Aorta (tissue), 5 donors: ENCODE results near the gene NDRG4. TPM values are rescaled to one million over a fixed set of nuclear protein-coding genes. Genes with fewer than 3 reads are reported as not detected.

Source experiments
- ATAC-seq: fragments of 200-7000 bp; cut with Tn5 transposase; one replicate; pipeline ENCODE4 v1.9.1; 2022; ENCODE audit warnings: moderate library complexity; ENCODE audit not compliant: low FRiP score
- DNase-seq, 2 donors: peaks; one replicate each; pipeline ENCODE4 v3.0.0-alpha.2; 2020
- H3K27ac ChIP-seq, 2 donors: one replicate each; pipeline ENCODE4 v1.5.1; 2013; ENCODE audit warnings: low read length in 2 of 2, mild to moderate bottlenecking in 2 of 2, moderate library complexity in 2 of 2, control low read depth in 1 of 2, inconsistent platforms in 1 of 2, low read depth in 1 of 2
- H3K27me3 ChIP-seq, 2 donors: one replicate each; pipeline ENCODE4 v1.6.1; 2013; ENCODE audit warnings: control low read depth in 1 of 2, low read length in 1 of 2, mild to moderate bottlenecking in 1 of 2, moderate library complexity in 1 of 2; ENCODE audit not compliant: insufficient read depth in 2 of 2, control insufficient read depth in 1 of 2
- H3K36me3 ChIP-seq, 2 donors: one replicate each; pipeline ENCODE4 v1.6.1; 2013; ENCODE audit warnings: control low read depth in 1 of 2, low read length in 1 of 2, mild to moderate bottlenecking in 1 of 2; ENCODE audit not compliant: insufficient read depth in 2 of 2, control insufficient read depth in 1 of 2
- H3K4me1 ChIP-seq, 2 donors: one replicate each; pipeline ENCODE4 v1.6.1; 2013; ENCODE audit warnings: low read length in 2 of 2, control low read depth in 1 of 2, mild to moderate bottlenecking in 1 of 2, moderate library complexity in 1 of 2; ENCODE audit not compliant: insufficient read depth in 2 of 2, control insufficient read depth in 1 of 2
- H3K4me3 ChIP-seq, 2 donors: one replicate each; pipeline ENCODE4 v1.5.1; 2013; ENCODE audit warnings: low read length in 2 of 2, control low read depth in 1 of 2, mild to moderate bottlenecking in 1 of 2
- H3K9me3 ChIP-seq: one replicate; pipeline ENCODE4 v1.6.1; 2013; ENCODE audit warnings: mild to moderate bottlenecking, low read length; ENCODE audit not compliant: control insufficient read depth
- WGBS, 2 donors: extraction: QIAGEN DNeasy Blood & Tissue Kit; methylation state at CpG; one replicate each; pipeline ENCODE4 v1.1.7; 2013; 5-methylcytosine and 5-hydroxymethylcytosine counted together
- intact Hi-C, 2 donors: fragments of 100-400 bp; cut with DNase I; formaldehyde crosslinking; loops; one replicate each; pipeline versions ENCODE4 v1.14.2 to v1.15.0; 2022
- long read RNA-seq, 2 donors: library from polyadenylated mRNA; unstranded; transcript quantifications; one replicate each; pipeline ENCODE4 v2.0.0, GENCODE V29; 2020 to 2021
- polyA plus RNA-seq, 2 donors: library from polyadenylated mRNA; stranded (reverse); fragments of 200-250 nt; gene quantifications; one replicate each; pipeline ENCODE4 v1.2.3, GENCODE V29; 2013
- total RNA-seq, 2 donors: library from RNA; stranded (reverse); fragmentation: NEBNext Ultra II Directional; extraction: Animal tissue kit (Norgen Biotek cat#: 25700); gene quantifications; one replicate each; pipeline ENCODE4 v1.2.1, GENCODE V29; 2021
- donor health status: healthy with polysubstance abuse.
- donor health status: Bipolar disorder and iron deficiency.
- donor health status: DM: no; HTN: no; CAD: no.
- donor health status: DM: no; HTN: no; CAD: no.
- donor health status: DM: yes; HTN: yes; CAD: no.

NDRG4 gene
- 1 to 10 TPM; 6.9 to 8.4 TPM for total RNA-seq
- 1 to 10 TPM; 7.8 to 9.6 TPM for polyA plus RNA-seq
- long read RNA-seq, donor 1, transcript NDRG4-201 (16 exons, 3,324 nt), result major isoform, 8 of 18 reads
- long read RNA-seq, donor 1, partial matches to known transcripts, result 3 of 18 reads
- long read RNA-seq, donor 1, other reads (novel, unspliced or antisense), result 3 of 18 reads
- long read RNA-seq, donor 2, partial matches to known transcripts, result 0 of 3 reads
- long read RNA-seq, donor 2, other reads (novel, unspliced or antisense), result 1 of 3 reads

GRCh38 chr16:58499615-58500351 lies at the start of gene NDRG4:
Gene NDRG4 (plus strand): TSS chr16:58500143. CDS start chr16:58500249, 106 bp downstream.
- no peaks in the 10 kb centered on the region for H3K9me3 ChIP-seq
- H3K4me3 ChIP-seq, result no peak within 1 kb of the TSS
- WGBS, 2 donors, result 28 to 38% methylated on average over 23 to 24 of the region's 24 CpGs
- no peak within 1 kb of the TSS for H3K27ac ChIP-seq
- DNase-seq (peak in 1 of 2 donors; percentile 68), ATAC-seq (peak; percentile 19)
- no peaks in the 10 kb centered on the region for H3K36me3 ChIP-seq
- no peaks in the 10 kb centered on the region for H3K4me1 ChIP-seq
- intact Hi-C loops, result loop anchor here in 1 of 2 donors (10.0 kb wide), 1 partner anchor 475 kb away; the partner anchor contains the start of gene MMP15
- H3K27me3 ChIP-seq, result no peaks in the 10 kb centered on the region

GRCh38 chr16:58450590-58450989 lies 49.4 kb upstream of the NDRG4 start:
- Histone ChIP-seq H3K4me3 (no peak overlapping the region), H3K4me1 (no peaks in the 10 kb centered on the region), H3K9me3 (peaks cover 2% of the 10 kb centered on the region), H3K36me3 (no peaks in the 10 kb centered on the region), H3K27me3 (no peaks in the 10 kb centered on the region), H3K27ac (no peak overlapping the region)
- no peak for ATAC-seq
- intact Hi-C loops, result no loop called here
- WGBS, 2 donors, result 73 to 80% methylated on average over 7 of the region's 7 CpGs
- no peak for DNase-seq

- no peaks in the 10 kb centered on the region for H3K36me3 ChIP-seq
- intact Hi-C loops, result no loop called here
- H3K27me3 ChIP-seq, result no peaks in the 10 kb centered on the region
- peaks cover 2% of the 10 kb centered on the region for H3K9me3 ChIP-seq
- no peak overlapping the region for H3K27ac ChIP-seq
- H3K4me1 ChIP-seq, result no peaks in the 10 kb centered on the region
- DNase-seq (no peak), ATAC-seq (no peak)
- 37 to 39% methylated on average over 3 of the region's 3 CpGs for WGBS, 2 donors
- H3K4me3 ChIP-seq, result no peak overlapping the region
Measured at GRCh38 chr16:58451265-58451689, 48.7 kb upstream of the NDRG4 start.

GRCh38 chr16:58451945-58452401 lies 48.0 kb upstream of the NDRG4 start:
- no peak overlapping the region for H3K4me3 ChIP-seq

GRCh38 chr16:58452640-58453039 lies 47.3 kb upstream of the NDRG4 start:
- intact Hi-C loops, result no loop called here
- Histone ChIP-seq H3K4me1 (no peaks in the 10 kb centered on the region), H3K27ac (no peak overlapping the region), H3K36me3 (no peaks in the 10 kb centered on the region), H3K9me3 (peaks cover 2% of the 10 kb centered on the region), H3K4me3 (no peak overlapping the region), H3K27me3 (no peaks in the 10 kb centered on the region)
- WGBS, 2 donors, result 79 to 90% methylated on average over 3 of the region's 3 CpGs
- DNase-seq, result no peak
- ATAC-seq, result no peak

More at GRCh38 chr16:58451945-58452401, 48.0 kb upstream of the NDRG4 start:
- WGBS, 2 donors, result 81 to 86% methylated on average over 1 of the region's 1 CpG
- intact Hi-C loops, result no loop called here
- Histone ChIP-seq H3K27ac (no peak overlapping the region), H3K9me3 (peaks cover 2% of the 10 kb centered on the region), H3K36me3 (no peaks in the 10 kb centered on the region), H3K27me3 (no peaks in the 10 kb centered on the region), H3K4me1 (no peaks in the 10 kb centered on the region)
- DNase-seq (no peak), ATAC-seq (no peak)

- Histone ChIP-seq H3K27ac (no peak overlapping the region), H3K4me1 (no peaks in the 10 kb centered on the region), H3K36me3 (no peaks in the 10 kb centered on the region), H3K9me3 (peaks cover 2% of the 10 kb centered on the region), H3K27me3 (no peaks in the 10 kb centered on the region), H3K4me3 (no peak overlapping the region)
- 82% methylated on average over 2 of the region's 2 CpGs for WGBS, 2 donors
- DNase-seq (no peak), ATAC-seq (no peak)
- intact Hi-C loops, result no loop called here
Measured at GRCh38 chr16:58454178-58454577, 45.8 kb upstream of the NDRG4 start.

GRCh38 chr16:58454856-58455255 lies 45.1 kb upstream of the NDRG4 start:
- Histone ChIP-seq H3K9me3 (peaks cover under 1% of the 10 kb centered on the region), H3K4me1 (no peaks in the 10 kb centered on the region), H3K36me3 (no peaks in the 10 kb centered on the region), H3K27ac (no peak overlapping the region), H3K4me3 (no peak overlapping the region), H3K27me3 (no peaks in the 10 kb centered on the region)
- DNase-seq (no peak), ATAC-seq (no peak)
- intact Hi-C loops, result no loop called here
- 78 to 84% methylated on average over 5 of the region's 5 CpGs for WGBS, 2 donors

GRCh38 chr16:58455750-58456149 lies 44.2 kb upstream of the NDRG4 start:
- no peak overlapping the region for H3K4me3 ChIP-seq
- no peaks in the 10 kb centered on the region for H3K4me1 ChIP-seq
- H3K27ac ChIP-seq, result no peak overlapping the region
- no peaks in the 10 kb centered on the region for H3K27me3 ChIP-seq
- H3K9me3 ChIP-seq, result no peaks in the 10 kb centered on the region
- intact Hi-C loops, result no loop called here
- 67 to 71% methylated on average over 2 of the region's 2 CpGs for WGBS, 2 donors
- DNase-seq, result no peak
- peak; percentile 5 for ATAC-seq
- no peaks in the 10 kb centered on the region for H3K36me3 ChIP-seq

GRCh38 chr16:58456193-58456592 lies 43.8 kb upstream of the NDRG4 start:
- Histone ChIP-seq H3K4me3 (no peak overlapping the region), H3K9me3 (no peaks in the 10 kb centered on the region), H3K27me3 (no peaks in the 10 kb centered on the region), H3K4me1 (no peaks in the 10 kb centered on the region), H3K27ac (no peak overlapping the region), H3K36me3 (no peaks in the 10 kb centered on the region)
- 17 to 19% methylated on average over 3 of the region's 3 CpGs for WGBS, 2 donors
- DNase-seq (no peak), ATAC-seq (no peak)
- intact Hi-C loops, result no loop called here
